LNCaP clone FGC (cell line): Measurements from ENCODE around the gene MYPN.

Experiments used
- DNase-seq: peaks from one replicate; pipeline ENCODE4 v3.0.0-alpha.2; 2011; ENCODE audit warnings: low read depth
- H3K4me3 ChIP-seq: 2 replicates; pipeline ENCODE4 v1.5.1; 2011; ENCODE audit warnings: mild to moderate bottlenecking, low read depth, low read length, control low read depth
- TF ChIP-seq, protein P1 (sequence below): IDR thresholded peaks from 2 replicates; pipeline ENCODE4 v1.5.1; 2012; ENCODE audit warnings: mild to moderate bottlenecking; ENCODE audit not compliant: control insufficient read depth, insufficient read depth; ENCODE audit errors: extremely low read depth

MYPN gene

DNA sequence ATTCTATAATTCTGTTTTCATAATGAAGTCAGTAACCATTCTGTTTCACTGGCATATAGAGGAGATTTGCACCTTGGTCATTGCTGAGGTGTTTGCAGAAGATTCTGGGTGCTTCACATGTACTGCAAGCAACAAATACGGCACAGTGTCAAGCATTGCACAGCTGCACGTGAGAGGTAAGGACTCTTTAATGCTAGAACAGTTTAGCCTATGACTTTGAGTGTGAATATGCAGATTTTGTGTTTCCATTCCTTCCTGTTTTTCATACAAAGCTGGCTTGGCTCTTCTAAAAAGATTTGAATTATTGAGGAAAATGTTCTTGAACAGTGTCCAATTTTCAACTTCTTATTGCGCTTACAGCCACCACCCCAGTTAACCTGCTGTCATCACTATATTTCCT lies 56.4 kb downstream of the MYPN start:
- TF ChIP-seq, protein P1, sequence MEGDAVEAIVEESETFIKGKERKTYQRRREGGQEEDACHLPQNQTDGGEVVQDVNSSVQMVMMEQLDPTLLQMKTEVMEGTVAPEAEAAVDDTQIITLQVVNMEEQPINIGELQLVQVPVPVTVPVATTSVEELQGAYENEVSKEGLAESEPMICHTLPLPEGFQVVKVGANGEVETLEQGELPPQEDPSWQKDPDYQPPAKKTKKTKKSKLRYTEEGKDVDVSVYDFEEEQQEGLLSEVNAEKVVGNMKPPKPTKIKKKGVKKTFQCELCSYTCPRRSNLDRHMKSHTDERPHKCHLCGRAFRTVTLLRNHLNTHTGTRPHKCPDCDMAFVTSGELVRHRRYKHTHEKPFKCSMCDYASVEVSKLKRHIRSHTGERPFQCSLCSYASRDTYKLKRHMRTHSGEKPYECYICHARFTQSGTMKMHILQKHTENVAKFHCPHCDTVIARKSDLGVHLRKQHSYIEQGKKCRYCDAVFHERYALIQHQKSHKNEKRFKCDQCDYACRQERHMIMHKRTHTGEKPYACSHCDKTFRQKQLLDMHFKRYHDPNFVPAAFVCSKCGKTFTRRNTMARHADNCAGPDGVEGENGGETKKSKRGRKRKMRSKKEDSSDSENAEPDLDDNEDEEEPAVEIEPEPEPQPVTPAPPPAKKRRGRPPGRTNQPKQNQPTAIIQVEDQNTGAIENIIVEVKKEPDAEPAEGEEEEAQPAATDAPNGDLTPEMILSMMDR = no peak
- no peak for DNase-seq

DNA sequence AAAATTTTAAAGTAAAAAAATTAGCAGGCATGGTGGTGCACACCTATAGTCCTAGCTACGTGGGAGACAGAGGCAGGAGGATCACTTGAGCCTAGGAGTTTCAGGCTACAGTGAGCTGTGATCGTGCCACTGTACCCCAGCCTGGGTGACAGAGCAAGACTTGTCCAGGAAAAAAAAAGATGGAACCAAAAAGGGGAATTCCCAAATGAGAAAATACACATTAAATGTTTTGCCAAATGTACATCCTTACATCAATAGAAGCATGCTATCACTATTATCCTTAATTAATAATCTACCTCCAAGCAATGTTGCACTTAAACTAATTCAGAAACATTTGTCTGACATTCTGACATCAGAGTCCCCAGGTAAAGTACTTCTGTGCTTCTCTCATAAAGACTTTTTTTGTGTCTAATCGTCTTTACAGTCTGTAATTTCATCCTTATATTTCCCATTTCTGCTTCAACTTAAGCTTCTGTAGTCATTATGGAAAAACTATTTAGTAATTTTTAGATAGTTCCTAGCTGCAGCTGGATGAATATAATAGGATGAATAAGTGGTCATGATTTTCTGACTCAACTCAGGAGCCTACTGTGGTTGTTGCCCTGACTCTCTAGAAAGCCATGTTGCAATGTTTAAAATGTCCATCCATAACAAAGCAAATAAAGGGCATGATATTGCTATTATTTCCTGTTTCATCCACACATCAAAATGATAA lies 57.7 kb downstream of the MYPN start:
- TF ChIP-seq, protein P1 = no peak
- H3K4me3 ChIP-seq = no peak overlapping the region
- DNase-seq = no peak

More for the DNA sequence above, 56.4 kb downstream of the MYPN start:
- H3K4me3 ChIP-seq = no peak overlapping the region

DNA sequence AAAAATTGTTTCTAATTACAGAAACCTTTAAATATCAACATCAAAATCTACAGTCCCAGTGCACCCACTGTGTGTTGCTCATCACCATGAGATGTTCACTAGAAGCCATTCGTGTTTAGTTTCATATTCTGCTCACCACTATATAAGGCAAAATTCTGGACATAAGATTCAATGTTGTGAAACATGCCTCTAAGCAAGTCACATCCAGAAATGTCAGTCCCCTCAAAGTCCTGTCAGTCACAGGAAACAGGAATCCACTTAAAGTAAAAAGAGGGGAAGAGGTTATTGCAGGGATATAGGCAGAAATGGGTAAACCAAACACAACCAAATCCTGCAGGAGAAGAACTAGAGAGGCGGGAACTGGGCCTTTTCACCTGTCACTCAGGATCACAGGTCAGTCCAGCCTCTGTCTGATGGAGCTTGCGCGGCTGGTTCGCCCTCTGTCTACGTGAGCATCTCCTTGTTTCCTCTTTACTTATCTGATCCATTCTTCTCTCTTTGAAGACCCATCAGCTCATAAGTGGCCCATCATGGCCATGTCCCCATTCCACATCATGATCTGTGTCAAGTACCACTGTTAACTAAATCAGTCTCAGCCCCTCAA lies 58.4 kb downstream of the MYPN start:
- TF ChIP-seq, protein P1 = no peak
- DNase-seq = no peak
- no peak overlapping the region for H3K4me3 ChIP-seq

GRCh38 chr10:68171539-68172080 lies 62.3 kb downstream of the MYPN start:
- TF ChIP-seq, protein P1 = no peak
- H3K4me3 ChIP-seq = no peak overlapping the region
- DNase-seq = no peak

DNA sequence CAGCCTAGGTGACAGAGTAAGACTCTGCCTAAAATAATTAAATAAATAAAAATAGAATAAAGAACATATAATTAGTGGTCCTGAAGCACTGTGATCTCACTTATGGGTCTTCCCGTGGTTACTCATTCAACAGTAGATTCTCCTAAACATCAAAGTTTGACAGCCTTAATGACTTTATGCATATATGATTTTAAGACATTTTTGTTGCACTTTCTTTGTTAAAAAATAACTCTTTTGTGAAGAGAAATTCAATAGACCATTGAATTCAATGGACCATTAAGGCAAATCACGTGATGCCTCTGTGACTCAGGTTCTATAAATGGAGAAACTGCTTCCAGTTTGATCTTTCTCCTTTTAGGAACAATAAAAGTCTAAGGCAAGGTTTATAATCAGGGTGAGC lies 63.0 kb downstream of the MYPN start:
- no peak overlapping the region for H3K4me3 ChIP-seq
- TF ChIP-seq, protein P1 = no peak
- no peak for DNase-seq

GRCh38 chr10:68175949-68176348 lies 66.7 kb downstream of the MYPN start:
- no peak for DNase-seq
- H3K4me3 ChIP-seq = no peak overlapping the region
- TF ChIP-seq, protein P1 = no peak

GRCh38 chr10:68176797-68177196 lies 67.5 kb downstream of the MYPN start:
- no peak overlapping the region for H3K4me3 ChIP-seq
- TF ChIP-seq, protein P1 = no peak
- DNase-seq = no peak
